Heart left ventricle (tissue), 16 donors: ENCODE data around the gene RIC3. TPM values are rescaled to one million over a fixed set of nuclear protein-coding genes. Genes with fewer than 3 reads are reported as not detected.

Source experiments
- ATAC-seq, 4 donors: fragments of 200-7000 bp; cut with Tn5 transposase; one replicate each; pipeline ENCODE4 v1.9.1; 2020 to 2022; ENCODE audit warnings: moderate library complexity in 4 of 4, mild to moderate bottlenecking in 3 of 4, moderate number of reproducible peaks in 1 of 4
- DNase-seq, 5 donors: peaks; one replicate each; pipeline ENCODE4 v3.0.0-alpha.2; 2020
- H3K27ac ChIP-seq, 12 donors: fragments of 200-600 bp; sonication (generic) in 4 of 12; one replicate each; pipeline versions ENCODE4 v1.5.0 to v1.8.0; 2016 to 2022; ENCODE audit warnings: mild to moderate bottlenecking in 2 of 12
- H3K27me3 ChIP-seq, 9 donors: fragments of 200-600 bp; sonication (generic) in 2 of 9; one replicate each; pipeline versions ENCODE4 v1.5.1 to v1.8.0; 2016 to 2022; ENCODE audit warnings: mild to moderate bottlenecking in 3 of 9
- H3K36me3 ChIP-seq, 9 donors: fragments of 200-600 bp; sonication (generic) in 2 of 9; one replicate each; pipeline versions ENCODE4 v1.5.0 to v1.8.0; 2018 to 2022; ENCODE audit warnings: mild to moderate bottlenecking in 2 of 9
- H3K4me1 ChIP-seq, 12 donors: fragments of 200-600 bp; sonication (generic) in 4 of 12; one replicate each; pipeline versions ENCODE4 v1.5.0 to v1.8.0; 2016 to 2022; ENCODE audit warnings: mild to moderate bottlenecking in 3 of 12
- H3K4me3 ChIP-seq, 12 donors: fragments of 200-600 bp; sonication (generic) in 4 of 12; one replicate each; pipeline versions ENCODE4 v1.5.0 to v1.8.0; 2017 to 2022; ENCODE audit warnings: mild to moderate bottlenecking in 9 of 12, moderate library complexity in 4 of 12
- H3K9me3 ChIP-seq, 12 donors: fragments of 200-600 bp; sonication (generic) in 4 of 12; one replicate each; pipeline versions ENCODE4 v1.5.0 to v1.8.0; 2016 to 2022; ENCODE audit warnings: mild to moderate bottlenecking in 1 of 12
- CTCF ChIP-seq, 12 donors: fragments of 200-600 bp; sonication (generic) in 4 of 12; IDR thresholded peaks; one replicate each; pipeline versions ENCODE4 v1.5.0 to v1.8.0; 2018 to 2022; ENCODE audit warnings: antibody characterized with exemption in 12 of 12, mild to moderate bottlenecking in 5 of 12
- POLR2A ChIP-seq, 2 donors: fragments of 450-650 bp; IDR thresholded peaks; one replicate each; pipeline ENCODE4 v1.6.1; 2017; ENCODE audit warnings: antibody characterized with exemption in 2 of 2, mild to moderate bottlenecking in 2 of 2, moderate library complexity in 2 of 2
- WGBS, 4 donors: extraction: QIAGEN DNeasy Blood & Tissue Kit in 2 of 4; methylation state at CpG; one replicate each; pipeline versions ENCODE4 v1.1.5 to v1.1.7; 2013 to 2018; 5-methylcytosine and 5-hydroxymethylcytosine counted together
- intact Hi-C, 10 donors: fragments of 100-400 bp; cut with DNase I; formaldehyde crosslinking; loops; one replicate each; pipeline versions ENCODE4 v1.11.1 to v1.14.2; 2022
- long read RNA-seq, 3 donors: library from polyadenylated mRNA; unstranded; transcript quantifications; one replicate each; pipeline ENCODE4 v2.0.0, GENCODE V29; 2020 to 2021
- polyA plus RNA-seq, 2 donors: library from polyadenylated mRNA; stranded (reverse); fragments of 200-250 nt; gene quantifications; one replicate each; pipeline ENCODE4 v1.2.3, GENCODE V29; 2013
- total RNA-seq, 9 donors: library from RNA; depleted of rRNA in 2 of 9; stranded (reverse); fragments of >200 nt in 2 of 9; fragmentation: NEBNext Ultra II Directional in 3 of 9; extraction: Animal tissue kit (Norgen Biotek cat#: 25700) in 3 of 9; gene quantifications; one replicate each; pipeline versions ENCODE4 v1.1.0 to v1.2.4, GENCODE V29; 2016 to 2023
- donor health status: ischemic (EF 13 %, LVEDD 7.1; RV severe dilation, severe dysfunction).
- donor health status: healthy with polysubstance abuse.
- donor health status: DM: no; HTN: yes; CAD: no.
- donor health status: DM: no; HTN: no; CAD: no.
- donor health status: ischemic (EF 25% LVEDD 6.9; RV normal size, moderate dysfunction).
- donor health status: ischemic (EF 25% LVEDD 5.7; RV mildly dilated, moderate dysfunction).
- donor health status: healthy.
- donor health status: DM: yes; HTN: yes; CAD: no.
- donor health status: ischemic (EF 35%, LVEDD 5.7; RV mildly dilated, moderate dysfunction).
- donor health status: nonischemic (EF 11% LVEDD 7.7; RV severe dilation, severe dysfunction).
- donor health status: DM: yes; HTN: yes; CAD: no.
- donor health status: PGD.
- donor health status: ischemic (EF 29% LVEDD 5.4; RV normal size, mild dysfunction).
- donor health status: nonischemic (EF 23%, LVEDD 6.1; RV moderate dilation, normal function).

The RIC3 gene
- total RNA-seq: 10 to 100 TPM in 5 of 9 donors, 1 to 10 TPM in 4; 3.1 to 16.3 (median 10.6) TPM
- 1 to 10 TPM; 5.0 to 8.6 TPM for polyA plus RNA-seq
- long read RNA-seq, donor 1, transcript RIC3-203 (6 exons, 2,929 nt): major isoform, 5 of 11 reads
- long read RNA-seq, donor 1, partial matches to known transcripts: 0 of 11 reads
- long read RNA-seq, donor 1, other reads (novel, unspliced or antisense): 5 of 11 reads
- long read RNA-seq, donor 2, transcript RIC3-203 (6 exons, 2,929 nt): major isoform, 32 of 45 reads
- long read RNA-seq, donor 2, partial matches to known transcripts: 1 of 45 reads
- long read RNA-seq, donor 2, other reads (novel, unspliced or antisense): 7 of 45 reads
- long read RNA-seq, donor 3, transcript RIC3-203 (6 exons, 2,929 nt): major isoform, 8 of 12 reads
- long read RNA-seq, donor 3, partial matches to known transcripts: 1 of 12 reads
- long read RNA-seq, donor 3, other reads (novel, unspliced or antisense): 2 of 12 reads

GRCh38 chr11:8168485-8169257 lies at the start of gene RIC3:
TSS of gene RIC3 (minus strand) at chr11:8169025. CDS start at chr11:8168989, 36 bp downstream.
- peak in 4 of 5 donors; percentile 32 to 64 (median 48) for DNase-seq

GRCh38 chr11:8218409-8218808 lies 49.6 kb upstream of the RIC3 start:
- TF ChIP-seq POLR2A (IDR thresholded peaks at IDR 0.05) (no peak), CTCF (IDR thresholded peaks at IDR 0.05) (no peak)
- no peak overlapping the region for H3K27ac ChIP-seq
- ATAC-seq (no peak), DNase-seq (no peak)
- intact Hi-C loops: no loop called here
- H3K27me3 ChIP-seq: peaks cover 0 to 4% (median 0%) of the 10 kb centered on the region in 9 donors
- no peaks in the 10 kb centered on the region for H3K9me3 ChIP-seq
- no peak overlapping the region for H3K4me3 ChIP-seq
- no peaks in the 10 kb centered on the region for H3K36me3 ChIP-seq
- H3K4me1 ChIP-seq: no peaks in the 10 kb centered on the region
- 77 to 79% (median 78%) methylated on average over 4 of the region's 4 CpGs for WGBS, 4 donors

More at GRCh38 chr11:8168485-8169257, at the start of gene RIC3:
- Histone ChIP-seq H3K36me3 (no peaks in the 10 kb centered on the region), H3K4me1 (peaks cover 0 to 17% (median 0%) of the 10 kb centered on the region in 12 donors), H3K4me3 (peak within 1 kb of the TSS; percentile 50 to 89 (median 66)), H3K27me3 (peaks cover 0 to 44% (median 13%) of the 10 kb centered on the region in 9 donors), H3K27ac (peak within 1 kb of the TSS in 9 of 12 donors; percentile 14 to 57 (median 44)), H3K9me3 (no peaks in the 10 kb centered on the region)
- peak; percentile 53 to 90 (median 88) for ATAC-seq
- intact Hi-C loops: no loop called here
- TF ChIP-seq CTCF (IDR thresholded peaks at IDR 0.05) (no peak), POLR2A (IDR thresholded peaks at IDR 0.05) (no peak)
- WGBS, 4 donors: 1 to 5% (median 2%) methylated on average over 45 to 62 of the region's 62 CpGs

- Histone ChIP-seq H3K4me1 (no peaks in the 10 kb centered on the region), H3K27me3 (peaks cover 0 to 4% (median 0%) of the 10 kb centered on the region in 9 donors), H3K27ac (no peak overlapping the region), H3K4me3 (no peak overlapping the region), H3K9me3 (no peaks in the 10 kb centered on the region), H3K36me3 (no peaks in the 10 kb centered on the region)
- intact Hi-C loops: no loop called here
- TF ChIP-seq CTCF (IDR thresholded peaks at IDR 0.05) (no peak), POLR2A (IDR thresholded peaks at IDR 0.05) (no peak)
- no peak for ATAC-seq
- 86 to 91% (median 89%) methylated on average over 7 to 11 of the region's 11 CpGs for WGBS, 4 donors
- no peak for DNase-seq
Observed at GRCh38 chr11:8217926-8218325, 49.1 kb upstream of the RIC3 start.

- H3K4me1 ChIP-seq: no peaks in the 10 kb centered on the region
- peaks cover 0 to 4% (median 0%) of the 10 kb centered on the region in 9 donors for H3K27me3 ChIP-seq
- TF ChIP-seq CTCF (IDR thresholded peaks at IDR 0.05) (no peak), POLR2A (IDR thresholded peaks at IDR 0.05) (no peak)
- intact Hi-C loops: no loop called here
- ATAC-seq: no peak
- no peaks in the 10 kb centered on the region for H3K36me3 ChIP-seq
- WGBS, 4 donors: 71 to 79% (median 75%) methylated on average over 4 of the region's 4 CpGs
- H3K9me3 ChIP-seq: no peaks in the 10 kb centered on the region
- no peak for DNase-seq
- no peak overlapping the region for H3K27ac ChIP-seq
- no peak overlapping the region for H3K4me3 ChIP-seq
Observed at GRCh38 chr11:8217136-8217535, 48.3 kb upstream of the RIC3 start.
